Loucy (cell line): ENCODE data around the gene SPINT2.

ENCODE experiments used
- CTCF ChIP-seq: fragments of 200-600 bp; sonication (generic); conservative IDR thresholded peaks from 2 replicates; pipeline ENCODE4 v1.5.1; 2014; ENCODE audit warnings: mild to moderate bottlenecking, antibody characterized with exemption, low read length
- EZH2phosphoT487 ChIP-seq: fragments of 200-600 bp; IDR thresholded peaks from 2 replicates; pipeline ENCODE4 v1.6.1; 2018; ENCODE audit warnings: antibody characterized with exemption, mild to moderate bottlenecking, moderate library complexity, borderline replicate concordance

- TF ChIP-seq CTCF, result no peak
- TF ChIP-seq EZH2phosphoT487, result no peak
These were observed 55.3 kb downstream of the SPINT2 start, which contains the start of gene KCNK6 for GRCh38 chr19:38319421-38320258.
